Ureter (tissue), 1 donor: Measurements from ENCODE around the gene SUSD1. TPM values are rescaled to one million over a fixed set of nuclear protein-coding genes. Genes with fewer than 3 reads are reported as not detected.

Experiments
- DNase-seq: peaks from one replicate; pipeline ENCODE4 v3.0.0-alpha.2; 2020; ENCODE audit warnings: low spot score
- total RNA-seq: library from RNA; stranded (reverse); gene quantifications from one replicate; pipeline ENCODE4 v1.2.4, GENCODE V29; 2023
- donor health status: DM: yes; HTN: yes; CAD: no.

SUSD1 gene
- total RNA-seq, 1 donor from 2014 or later, result 45.8 TPM

DNA sequence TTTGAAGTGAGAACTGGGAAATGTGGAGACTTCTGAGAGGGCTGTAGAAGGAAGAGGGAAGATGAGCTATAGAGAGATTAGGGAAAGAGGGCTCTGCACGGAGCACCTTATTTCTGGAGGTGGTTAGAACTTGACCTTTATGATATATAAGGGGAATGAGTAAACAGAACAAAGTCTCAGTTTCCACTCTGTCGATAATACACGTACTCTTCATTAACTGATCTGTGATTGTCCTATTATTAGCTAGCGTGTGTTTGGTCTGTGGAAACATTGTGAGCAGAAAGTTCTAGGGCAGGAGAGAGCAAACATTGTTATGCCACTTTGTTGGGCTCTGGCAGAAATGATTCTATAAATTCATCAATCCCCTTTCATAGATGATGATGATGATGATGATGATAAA lies 159.9 kb downstream of the SUSD1 start:
- DNase-seq, result no peak

GRCh38 chr9:112013266-112013665 lies 161.8 kb downstream of the SUSD1 start:
- no peak for DNase-seq

DNA sequence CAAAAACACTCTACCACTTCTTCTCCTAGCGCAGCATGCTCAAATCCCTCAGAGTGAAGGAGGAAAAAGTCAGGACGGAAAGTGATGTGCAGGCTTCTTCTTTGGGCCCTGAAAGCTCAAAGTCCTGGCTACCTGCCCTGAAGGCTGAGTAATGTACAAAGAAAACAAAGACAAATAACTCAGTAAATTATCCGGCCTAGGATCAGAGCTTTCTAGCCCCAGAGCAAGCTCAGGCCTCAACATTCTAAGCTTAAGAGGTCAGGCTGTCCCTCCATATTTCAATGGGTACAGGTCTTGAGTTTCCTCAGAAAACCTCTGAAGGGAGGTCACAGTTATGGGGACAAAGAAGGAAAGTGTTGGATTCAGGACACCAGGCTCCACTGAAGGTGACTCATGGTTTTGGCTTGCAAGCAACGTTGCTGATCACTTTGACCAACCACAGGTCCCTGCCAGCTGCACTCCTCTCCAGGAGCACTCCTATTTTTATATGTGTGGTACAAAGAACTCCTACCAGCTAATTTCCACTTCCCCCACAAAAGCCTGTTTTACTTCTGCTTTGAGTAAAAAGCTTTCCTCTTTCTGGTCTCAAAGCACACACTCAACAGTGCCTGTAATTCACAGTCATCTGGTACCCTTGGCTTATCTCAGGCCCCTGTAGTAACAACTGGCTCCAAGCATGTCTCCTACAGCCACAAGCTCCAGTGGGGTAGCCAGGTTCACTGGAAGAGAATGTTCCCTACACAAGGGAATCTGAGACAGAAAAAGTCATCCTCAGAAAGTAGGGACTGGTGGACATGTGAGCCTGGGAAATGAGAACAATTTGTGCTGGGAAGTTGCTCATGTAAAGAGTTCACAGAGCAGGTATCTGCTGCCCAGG lies 162.8 kb downstream of the SUSD1 start:
- peak; percentile 67 for DNase-seq

DNA sequence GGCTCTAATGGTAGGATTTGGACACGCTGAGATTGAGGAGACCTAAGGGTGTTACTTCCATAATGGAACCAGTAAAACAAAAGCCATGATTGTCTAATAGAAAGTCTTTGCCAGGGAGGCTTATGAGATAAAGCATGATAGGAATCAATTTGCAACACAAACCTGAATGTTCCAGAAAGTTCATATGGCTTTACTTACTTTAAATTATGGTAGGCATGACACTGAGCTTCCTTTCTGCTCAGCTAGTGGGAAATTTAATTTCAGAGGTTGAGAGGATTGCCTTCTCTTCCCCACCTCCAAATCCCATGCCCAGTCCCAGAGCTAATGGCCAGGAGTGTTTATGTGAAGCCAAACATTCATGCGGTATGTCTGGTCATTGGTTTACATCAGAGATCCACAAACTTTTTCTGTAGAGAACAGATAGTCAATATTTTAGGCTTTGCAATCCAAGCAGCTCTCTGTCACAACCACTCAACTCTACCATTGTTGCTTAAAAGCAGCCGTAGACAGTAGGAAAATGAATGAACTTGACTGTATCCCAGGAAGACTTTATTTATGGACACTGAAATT lies 164.0 kb downstream of the SUSD1 start:
- DNase-seq, result no peak

GRCh38 chr9:112010537-112010936 lies 164.6 kb downstream of the SUSD1 start:
- no peak for DNase-seq

DNA sequence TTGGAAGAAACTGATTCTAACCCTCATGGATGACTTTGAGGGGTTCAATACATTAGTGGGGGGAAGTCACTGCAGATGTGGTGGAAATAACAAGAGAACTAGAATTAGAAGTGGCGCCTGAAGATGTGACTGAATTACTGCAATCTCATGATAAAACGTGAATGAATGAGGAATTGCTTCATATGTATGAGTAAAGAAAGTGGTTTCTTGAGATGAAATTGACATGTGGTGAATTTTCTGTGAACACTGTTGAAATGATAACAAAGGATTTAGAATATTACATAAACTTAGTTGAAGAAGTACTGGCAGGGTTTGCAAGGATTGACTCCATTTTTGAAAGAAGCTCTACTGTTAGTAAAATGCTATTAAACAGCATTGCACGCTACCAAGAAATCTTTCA lies 165.4 kb downstream of the SUSD1 start:
- DNase-seq, result no peak

- DNase-seq, result no peak
These were observed 167.4 kb downstream of the SUSD1 start for GRCh38 chr9:112007575-112008240.

- DNase-seq, result no peak
These were observed 168.6 kb downstream of the SUSD1 start for GRCh38 chr9:112006361-112007020.

- DNase-seq, result no peak
These were observed 169.2 kb downstream of the SUSD1 start for GRCh38 chr9:112005939-112006338.

GRCh38 chr9:112003538-112003937 lies 171.6 kb downstream of the SUSD1 start:
- DNase-seq, result no peak

GRCh38 chr9:112002847-112003457 lies 172.1 kb downstream of the SUSD1 start:
- DNase-seq, result no peak

DNA sequence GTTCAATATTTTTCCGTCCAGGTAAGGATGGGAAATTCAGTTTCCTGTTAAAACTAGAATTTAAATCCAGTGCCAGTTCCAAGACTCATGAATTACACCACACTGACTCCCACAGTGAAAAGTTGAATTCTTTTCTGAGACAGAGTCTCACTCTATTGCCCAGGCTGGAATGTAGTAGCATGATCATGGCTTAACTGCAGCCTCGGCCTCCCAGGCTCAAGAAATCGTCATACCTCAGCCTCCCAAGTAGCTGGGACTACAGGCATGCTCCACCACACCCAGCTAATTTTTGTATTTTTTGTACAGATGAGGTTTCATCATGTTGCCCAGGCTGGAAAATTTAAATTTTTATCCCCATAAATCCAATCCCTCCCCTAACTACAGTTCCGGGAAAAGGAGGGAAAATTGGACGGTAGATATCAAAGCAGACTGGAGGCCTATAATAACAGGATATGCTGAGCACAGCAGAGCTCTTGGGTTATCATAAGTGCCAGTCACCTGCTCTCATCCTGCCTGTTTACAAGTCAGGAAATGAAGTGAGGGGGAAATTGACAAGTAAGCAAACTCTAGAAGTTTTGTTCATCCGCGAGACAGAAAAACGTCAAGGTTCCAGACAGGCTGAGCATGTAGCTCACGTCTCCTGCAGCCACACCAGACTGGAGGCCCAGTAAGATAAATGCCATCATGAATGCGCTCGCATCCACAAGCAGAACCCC lies 172.8 kb downstream of the SUSD1 start:
- DNase-seq, result no peak

DNA sequence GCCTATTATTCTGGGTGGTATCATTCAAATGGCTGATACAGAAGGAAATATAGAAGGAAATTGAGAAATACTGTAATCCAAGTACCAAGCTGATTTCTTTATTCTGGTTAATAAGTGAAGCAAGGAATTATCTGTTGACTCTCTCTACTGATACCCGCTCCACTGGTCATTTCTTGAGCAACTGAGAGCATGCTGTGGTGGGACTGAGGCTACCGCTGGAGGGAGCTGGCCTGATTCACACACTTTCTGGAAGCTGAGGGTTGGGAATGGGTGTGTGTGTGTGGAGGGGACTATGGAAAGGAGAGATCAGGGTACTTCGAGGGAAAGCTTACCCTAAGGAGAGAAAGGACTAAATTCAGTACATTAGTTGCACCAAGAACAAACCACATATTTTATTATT lies 174.4 kb downstream of the SUSD1 start:
- DNase-seq, result no peak

GRCh38 chr9:111999319-111999718 lies 175.8 kb downstream of the SUSD1 start:
- no peak for DNase-seq

DNA sequence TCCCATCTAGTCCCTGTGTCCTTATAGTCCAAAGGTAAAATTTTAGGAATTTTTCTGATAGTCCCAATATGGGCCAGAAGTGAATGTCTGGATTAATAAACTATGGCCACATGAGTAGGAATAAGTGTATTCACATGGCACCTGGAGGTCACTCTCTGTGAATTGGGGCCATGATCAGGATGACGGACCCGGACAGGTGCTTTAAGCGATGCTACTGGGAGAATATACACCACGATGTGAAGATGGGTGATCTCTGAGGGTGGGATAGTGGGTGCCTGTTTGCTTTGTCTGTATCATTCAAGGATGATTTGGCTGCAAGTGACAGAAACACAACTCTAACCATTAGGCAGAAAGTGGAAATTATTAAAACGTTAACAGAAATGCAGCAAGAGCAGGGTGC lies 177.3 kb downstream of the SUSD1 start:
- no peak for DNase-seq

- DNase-seq, result no peak
These were observed 180.2 kb downstream of the SUSD1 start for GRCh38 chr9:111994831-111995458.

DNA sequence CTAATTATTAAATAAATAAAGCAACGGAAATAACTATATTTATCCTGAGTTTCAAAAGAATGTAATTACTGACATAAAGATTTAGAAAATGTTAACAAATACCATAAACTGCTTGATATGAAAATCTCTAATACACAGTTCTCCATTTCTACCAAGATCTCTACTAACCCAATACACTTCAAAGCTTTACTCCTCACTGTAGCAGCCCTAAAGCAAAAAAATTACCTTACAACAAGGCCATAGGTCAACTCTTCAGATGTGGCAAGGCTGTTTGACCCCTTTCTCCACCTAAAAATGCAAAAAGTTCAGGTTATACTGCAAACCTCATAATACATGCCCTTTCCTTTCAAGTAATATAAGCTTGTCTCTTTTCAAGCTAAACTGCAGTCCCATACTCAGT lies 181.8 kb downstream of the SUSD1 start:
- DNase-seq, result no peak

DNA sequence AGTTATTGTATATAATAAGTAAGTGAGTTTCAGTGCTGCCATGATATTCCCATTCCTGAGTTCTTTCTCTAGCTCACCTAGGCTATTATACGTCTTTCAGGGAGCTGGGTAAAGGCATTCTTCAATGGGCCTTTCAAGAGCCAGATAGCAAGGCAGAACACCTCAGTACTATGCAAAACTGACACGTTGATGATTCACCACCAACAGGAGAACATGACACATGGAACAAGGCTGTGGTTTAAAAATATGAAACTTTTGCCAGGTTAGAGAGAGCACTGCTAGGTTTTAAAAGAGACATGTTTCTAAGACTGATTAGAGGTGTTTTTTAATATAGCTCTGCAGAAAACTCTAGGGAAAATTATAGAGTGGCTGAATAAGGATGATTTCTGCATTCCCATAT lies 182.6 kb downstream of the SUSD1 start:
- DNase-seq, result no peak

DNA sequence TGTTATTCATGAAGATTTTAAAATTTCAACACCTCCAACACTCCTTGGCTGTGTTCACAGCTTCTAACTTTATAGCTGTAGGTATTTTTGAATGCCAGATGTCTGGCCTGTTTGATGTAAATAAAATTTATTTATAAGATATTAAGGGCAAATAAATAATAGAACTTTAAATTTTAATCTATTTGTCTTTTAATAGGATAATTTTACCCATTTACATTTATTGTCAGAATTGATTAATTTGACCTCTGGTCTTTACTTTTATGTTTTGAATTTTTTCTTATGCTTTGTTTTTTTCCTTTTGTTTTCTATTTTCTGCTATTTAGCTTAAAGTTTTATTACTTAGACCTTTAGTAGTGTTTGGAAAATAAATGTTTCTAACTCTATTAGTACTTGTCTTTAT lies 183.9 kb downstream of the SUSD1 start:
- no peak for DNase-seq
